ENCODE results near the gene LRRK2.

- no peak for TF ChIP-seq ZNF112 (tag by site-specific recombination; IDR thresholded peaks at IDR 0.05)
- TF ChIP-seq CTCF (tag by site-specific recombination; IDR thresholded peaks at IDR 0.05) = no peak
- TF ChIP-seq ZNF837 (tag by site-specific recombination; IDR thresholded peaks at IDR 0.05) = no peak
- no peak for TF ChIP-seq MEIS1 (CRISPR knock-in tag; IDR thresholded peaks at IDR 0.05; ENCODE audit: borderline replicate concordance)
- TF ChIP-seq ZNF214 (tag by site-specific recombination; IDR thresholded peaks at IDR 0.05; ENCODE audit: borderline replicate concordance) = no peak
- no peak for TF ChIP-seq ZNF26 (tag by site-specific recombination; IDR thresholded peaks at IDR 0.05)
- no peak for TF ChIP-seq ZBTB1 (tag by site-specific recombination; IDR thresholded peaks at IDR 0.05)
- no peak for TF ChIP-seq ZBTB17 (tag by site-specific recombination; IDR thresholded peaks at IDR 0.05)
- TF ChIP-seq ZNF639 (tag by site-specific recombination; IDR thresholded peaks at IDR 0.05) = no peak
- no peak for TF ChIP-seq ZNF324 (tag by site-specific recombination; IDR thresholded peaks at IDR 0.05)
- TF ChIP-seq ZFP3 (tag by site-specific recombination; IDR thresholded peaks at IDR 0.05; ENCODE audit: low read depth) = no peak
These were observed 111.2 kb downstream of the LRRK2 start for GRCh38 chr12:40335991-40336390.
